Measurements from ENCODE around the gene COX20. TPM values are rescaled to one million over a fixed set of nuclear protein-coding genes. Genes with fewer than 3 reads are reported as not detected.

The COX20 gene
- polyA plus RNA-seq, 1 of the 3 experiments (the other 2 are of a cell fraction) = 24.8 TPM

Other genes with a start within 250 kb of the COX20 start
- gene DESI2, start 182.5 kb upstream of the COX20 start, polyA plus RNA-seq (2012; rRNA removed) = 14.0 and 17.5 TPM in 2 replicates
- 130 and 164 TPM in 2 replicates for gene HNRNPU, start 28.9 kb downstream of the COX20 start, polyA plus RNA-seq (2012; rRNA removed)